ENCODE results near the gene LYL1. TPM values are rescaled to one million over a fixed set of nuclear protein-coding genes. Genes with fewer than 3 reads are reported as not detected.

The LYL1 gene
- total and polyA plus RNA-seq, 2 donors (not counting 3 experiments of a cell fraction or from before 2014, with no cell fraction given): 74.4 to 87.3 TPM

DNA sequence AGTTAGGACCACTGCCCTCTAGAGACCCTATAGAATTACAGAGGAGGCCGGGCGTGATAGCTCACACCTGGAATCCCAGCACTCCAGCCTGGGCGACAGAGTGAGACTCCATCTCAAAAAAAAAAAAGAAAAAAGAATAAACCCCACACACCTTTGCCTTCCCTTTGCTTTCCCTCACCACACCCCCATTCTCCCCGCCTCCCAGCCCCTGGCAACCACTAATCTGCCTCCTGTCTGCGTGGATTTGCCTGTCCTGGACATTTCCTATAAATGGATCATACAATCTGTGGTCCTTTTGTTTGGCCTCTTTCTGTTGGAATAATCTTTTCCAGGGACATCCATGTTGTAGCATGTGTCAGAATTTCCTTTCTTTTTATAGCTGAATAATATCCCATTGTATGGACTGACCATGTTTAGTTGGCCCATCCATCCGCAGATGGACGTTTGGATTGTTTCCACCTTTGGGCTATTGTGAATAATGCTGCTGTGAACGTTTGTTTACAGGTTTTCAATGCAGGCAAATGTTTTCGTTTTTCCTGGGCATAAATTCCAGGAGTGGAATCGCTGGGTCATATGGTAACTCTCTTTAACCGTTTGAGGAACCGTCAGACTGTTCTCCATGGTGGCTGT lies 30.7 kb upstream of the LYL1 start:
- Histone ChIP-seq H3K27ac (ENCODE audit: insufficient read depth, low read depth, low read length) (no peak overlapping the region), H2AFZ (ENCODE audit: low read depth, low read length) (no peak overlapping the region), H3K4me1 (ENCODE audit: control insufficient read depth, extremely low read depth, insufficient read depth, low read length) (no peaks in the 10 kb centered on the region), H3K27me3 (ENCODE audit: control insufficient read depth in 2 of 2, insufficient read depth in 2 of 2, low read length in 2 of 2) (no peaks in the 10 kb centered on the region), H3K9ac (replicated peaks; ENCODE audit: extremely low read depth, insufficient read depth, low read length) (no peak overlapping the region), H4K20me1 (replicated peaks; ENCODE audit: control insufficient read depth, extremely low read depth, insufficient read depth, low read length) (peaks cover 2% of the 10 kb centered on the region), H3K9me3 (replicated peaks; ENCODE audit: control insufficient read depth, insufficient read depth, low read length) (no peaks in the 10 kb centered on the region), H3K79me2 (ENCODE audit: control insufficient read depth, insufficient read depth, low read length) (peaks cover 58% of the 10 kb centered on the region), H3K4me3 (replicated peaks in 1 of 3; ENCODE audit: insufficient read depth in 1 of 3, low read depth in 1 of 3, low read length in 3 of 3) (no peak overlapping the region), H3K36me3 (ENCODE audit: control insufficient read depth in 2 of 2, extremely low read depth in 1 of 2, insufficient read depth in 2 of 2, low read length in 2 of 2) (peaks cover 9 to 35% of the 10 kb centered on the region in 2 experiments), H3K9me1 (replicated peaks; ENCODE audit: control insufficient read depth, extremely low read depth, insufficient read depth, low read length) (no peaks in the 10 kb centered on the region), H3K4me2 (ENCODE audit: insufficient read depth, low read length) (no peak overlapping the region)
- dilution Hi-C loops (cut with MboI; ENCODE audit: extremely low pct_ligation_motif_present, low sequenced_read_pairs) (no loop called here), intact Hi-C loops (cut with micrococcal nuclease) (no loop called here)
- no TSS peak for BruUV-seq (replicated peaks)
- TF ChIP-seq POLR2A (IDR thresholded peaks at IDR 0.05; ENCODE audit: low read depth, low read length) (no peak), GATA2 (IDR thresholded peaks at IDR 0.05; ENCODE audit: insufficient read depth, insufficient read length, low read depth, low read length) (no peak), FOS (IDR thresholded peaks at IDR 0.05; ENCODE audit: borderline replicate concordance, insufficient read depth, low read length) (no peak), MYC (IDR thresholded peaks at IDR 0.05; ENCODE audit: low read depth, low read length) (no peak), EZH2 (IDR thresholded peaks at IDR 0.05; ENCODE audit: borderline replicate concordance, low read depth, low read length, severe bottlenecking) (no peak), POLR2AphosphoS5 (IDR thresholded peaks at IDR 0.05; ENCODE audit: insufficient read depth, low read depth, low read length) (no peak), JUN (IDR thresholded peaks at IDR 0.05; ENCODE audit: borderline replicate concordance, insufficient read depth, insufficient read length, low read depth) (no peak)
- TF ChIP-seq, protein P1, sequence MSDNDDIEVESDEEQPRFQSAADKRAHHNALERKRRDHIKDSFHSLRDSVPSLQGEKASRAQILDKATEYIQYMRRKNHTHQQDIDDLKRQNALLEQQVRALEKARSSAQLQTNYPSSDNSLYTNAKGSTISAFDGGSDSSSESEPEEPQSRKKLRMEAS (IDR thresholded peaks at IDR 0.05; ENCODE audit: insufficient read depth, insufficient read length): no peak
- TF ChIP-seq, protein P2, sequence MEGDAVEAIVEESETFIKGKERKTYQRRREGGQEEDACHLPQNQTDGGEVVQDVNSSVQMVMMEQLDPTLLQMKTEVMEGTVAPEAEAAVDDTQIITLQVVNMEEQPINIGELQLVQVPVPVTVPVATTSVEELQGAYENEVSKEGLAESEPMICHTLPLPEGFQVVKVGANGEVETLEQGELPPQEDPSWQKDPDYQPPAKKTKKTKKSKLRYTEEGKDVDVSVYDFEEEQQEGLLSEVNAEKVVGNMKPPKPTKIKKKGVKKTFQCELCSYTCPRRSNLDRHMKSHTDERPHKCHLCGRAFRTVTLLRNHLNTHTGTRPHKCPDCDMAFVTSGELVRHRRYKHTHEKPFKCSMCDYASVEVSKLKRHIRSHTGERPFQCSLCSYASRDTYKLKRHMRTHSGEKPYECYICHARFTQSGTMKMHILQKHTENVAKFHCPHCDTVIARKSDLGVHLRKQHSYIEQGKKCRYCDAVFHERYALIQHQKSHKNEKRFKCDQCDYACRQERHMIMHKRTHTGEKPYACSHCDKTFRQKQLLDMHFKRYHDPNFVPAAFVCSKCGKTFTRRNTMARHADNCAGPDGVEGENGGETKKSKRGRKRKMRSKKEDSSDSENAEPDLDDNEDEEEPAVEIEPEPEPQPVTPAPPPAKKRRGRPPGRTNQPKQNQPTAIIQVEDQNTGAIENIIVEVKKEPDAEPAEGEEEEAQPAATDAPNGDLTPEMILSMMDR (IDR thresholded peaks at IDR 0.05; ENCODE audit: extremely low read depth in 1 of 2, insufficient read depth in 1 of 2, low read depth in 1 of 2, low read length in 2 of 2): no peak
- ChIA-PET POLR2A (interaction anchor here (1.1 kb wide), 1 partner anchor 31 kb away, joined by 3 read pairs; no protein-coding TSS in a partner anchor), CTCF (interaction anchor here (0.7 to 2.3 kb wide), 4 partner anchors 13 to 156 kb away, joined by 3 to 7 read pairs (median 4); no protein-coding TSS in a partner anchor)
- FAIRE-seq: peak; percentile 70
- peak; percentile 25 for DNase-seq (ENCODE audit: low read depth, low spot score)

Data from endothelial cell of umbilical vein (primary cell).